Measurements from ENCODE around the gene SLC25A3.

- TF ChIP-seq CTCF (optimal IDR thresholded peaks at IDR 0.05 in 1 of 3, IDR thresholded peaks at IDR 0.05 in 1 of 3, conservative IDR thresholded peaks at IDR 0.05 in 1 of 3; ENCODE audit: extremely low read depth in 1 of 3, insufficient read depth in 2 of 3, low read length in 3 of 3), result no peak
- TF ChIP-seq EZH2 (IDR thresholded peaks at IDR 0.05; ENCODE audit: low read length), result no peak
Measured at GRCh38 chr12:98594050-98594835, 757 bp downstream of the SLC25A3 start.
